DOHH2 (cell line): ENCODE measurements around the gene PLPPR3.

Experiments
- EZH2phosphoT487 ChIP-seq: fragments of 200-600 bp; sonication (generic); IDR thresholded peaks from 2 replicates; pipeline ENCODE4 v1.6.1; 2017; ENCODE audit warnings: borderline replicate concordance, mild to moderate bottlenecking, antibody characterized with exemption, low read length, moderate library complexity, mixed read lengths
- TF ChIP-seq, protein P1 (sequence below): fragments of 200-600 bp; sonication (generic); IDR thresholded peaks from one replicate; pipeline ENCODE4 v1.5.1; 2014; ENCODE audit warnings: antibody characterized with exemption, mild to moderate bottlenecking, low read depth, low read length; ENCODE audit not compliant: poor library complexity, severe bottlenecking

DNA sequence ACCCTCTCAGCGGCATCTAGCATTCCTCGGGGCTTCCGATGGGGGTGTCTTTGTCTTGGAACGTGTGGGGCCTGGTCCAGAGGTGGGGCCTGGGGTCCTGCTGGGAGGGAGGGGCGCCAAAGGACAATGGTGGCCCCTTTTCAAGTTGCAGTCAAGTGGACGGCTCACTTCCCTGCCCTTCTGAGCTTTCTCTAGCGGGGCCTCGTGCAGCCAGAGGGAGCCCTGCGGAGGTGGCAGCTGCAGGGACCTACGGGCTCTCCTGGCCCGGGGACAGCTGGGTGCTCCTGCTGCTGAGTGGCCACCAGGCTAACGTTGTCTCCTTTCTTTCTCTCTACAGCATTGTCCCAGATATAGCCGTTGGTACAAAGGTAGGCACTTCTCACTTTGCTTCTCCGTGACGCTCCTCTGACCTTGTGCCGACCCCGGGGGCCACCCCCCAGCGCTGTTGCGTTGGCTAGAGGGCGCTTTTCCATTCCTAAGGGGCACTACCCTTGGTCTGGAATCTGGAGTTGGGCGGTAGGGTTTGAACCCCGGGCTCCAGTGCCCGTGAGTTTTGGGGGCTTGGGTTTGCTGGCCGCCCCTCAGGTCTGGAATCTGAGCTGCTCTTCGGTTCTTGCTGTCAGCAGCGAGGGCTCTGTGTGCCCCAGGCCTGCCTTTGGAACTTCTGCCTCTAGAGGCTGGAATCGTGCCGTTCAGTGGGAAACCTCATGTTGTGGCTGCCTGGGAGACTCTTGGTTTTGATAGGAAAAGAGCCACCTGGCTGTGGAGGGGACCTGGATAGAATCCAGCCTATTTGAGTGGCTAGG is 22.5 kb downstream of the PLPPR3 start:
- TF ChIP-seq, protein P1, sequence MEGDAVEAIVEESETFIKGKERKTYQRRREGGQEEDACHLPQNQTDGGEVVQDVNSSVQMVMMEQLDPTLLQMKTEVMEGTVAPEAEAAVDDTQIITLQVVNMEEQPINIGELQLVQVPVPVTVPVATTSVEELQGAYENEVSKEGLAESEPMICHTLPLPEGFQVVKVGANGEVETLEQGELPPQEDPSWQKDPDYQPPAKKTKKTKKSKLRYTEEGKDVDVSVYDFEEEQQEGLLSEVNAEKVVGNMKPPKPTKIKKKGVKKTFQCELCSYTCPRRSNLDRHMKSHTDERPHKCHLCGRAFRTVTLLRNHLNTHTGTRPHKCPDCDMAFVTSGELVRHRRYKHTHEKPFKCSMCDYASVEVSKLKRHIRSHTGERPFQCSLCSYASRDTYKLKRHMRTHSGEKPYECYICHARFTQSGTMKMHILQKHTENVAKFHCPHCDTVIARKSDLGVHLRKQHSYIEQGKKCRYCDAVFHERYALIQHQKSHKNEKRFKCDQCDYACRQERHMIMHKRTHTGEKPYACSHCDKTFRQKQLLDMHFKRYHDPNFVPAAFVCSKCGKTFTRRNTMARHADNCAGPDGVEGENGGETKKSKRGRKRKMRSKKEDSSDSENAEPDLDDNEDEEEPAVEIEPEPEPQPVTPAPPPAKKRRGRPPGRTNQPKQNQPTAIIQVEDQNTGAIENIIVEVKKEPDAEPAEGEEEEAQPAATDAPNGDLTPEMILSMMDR: peak; percentile 40
- no peak for TF ChIP-seq EZH2phosphoT487
